ENCODE data around the gene APAF1. TPM values are rescaled to one million over a fixed set of nuclear protein-coding genes. Genes with fewer than 3 reads are reported as not detected.

The APAF1 gene
- total RNA-seq, 1 donor from 2014 or later, result 49.2 TPM

DNA sequence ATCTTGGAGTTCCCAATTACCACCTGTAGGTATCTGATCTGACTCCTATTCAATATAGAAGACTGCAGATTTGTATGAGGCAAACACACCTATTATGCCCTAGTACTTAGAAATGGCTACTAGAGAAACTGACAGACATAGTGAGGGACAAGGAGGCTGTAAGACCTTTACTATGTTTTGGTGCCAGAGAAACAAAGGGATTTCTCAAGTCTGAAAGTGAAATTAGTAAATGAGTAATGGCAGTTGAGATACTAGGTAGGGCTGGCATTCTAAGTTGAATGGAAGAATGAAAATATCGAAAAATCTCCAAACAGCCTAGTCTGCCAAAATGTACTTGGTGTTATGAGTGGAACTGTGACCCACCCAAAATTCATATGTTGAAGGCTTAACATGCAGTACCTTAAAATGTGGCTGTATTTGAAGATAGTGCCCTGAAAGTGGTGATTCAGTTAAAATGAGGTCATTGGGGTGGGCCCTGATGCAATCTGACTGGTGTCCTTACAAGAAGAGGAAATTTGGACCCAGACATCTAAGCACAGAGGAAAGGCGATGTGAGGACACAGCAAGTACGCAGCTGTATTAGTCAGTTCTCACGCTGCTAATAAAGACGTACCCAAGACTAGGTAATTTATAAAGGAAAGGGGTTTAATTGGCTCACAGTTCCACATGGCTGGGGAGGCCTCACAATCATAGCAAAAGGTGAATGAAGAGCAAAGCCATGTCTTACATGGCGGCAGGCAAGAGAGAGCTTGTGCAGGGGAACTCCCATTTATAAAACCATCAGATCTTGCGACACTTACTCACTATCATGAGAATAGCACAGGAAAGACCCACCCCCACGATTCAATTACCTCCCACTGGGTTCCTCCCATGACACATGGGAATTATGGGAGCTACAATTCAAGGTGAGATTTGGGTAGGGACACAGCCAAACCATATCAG, 127.0 kb downstream of the APAF1 start:
- TF ChIP-seq EZH2 (IDR thresholded peaks at IDR 0.05; ENCODE audit: insufficient read depth, low read length) (no peak), CTCF (IDR thresholded peaks at IDR 0.05; ENCODE audit: insufficient read depth, low read depth, low read length) (no peak)
- peaks cover 3% of the 10 kb centered on the region for H3K27me3 Mint-ChIP-seq (ENCODE audit: low read depth, unreplicated experiment)
- H3K4me3 Mint-ChIP-seq (ENCODE audit: unreplicated experiment), result no peak overlapping the region
- H3K9me3 Mint-ChIP-seq (ENCODE audit: unreplicated experiment), result no peaks in the 10 kb centered on the region
- Histone ChIP-seq H3K4me3 (ENCODE audit: insufficient read depth, low read depth, low read length) (no peak overlapping the region), H2AFZ (ENCODE audit: low read depth, low read length) (no peak overlapping the region), H3K27me3 (ENCODE audit: insufficient read depth, low read length) (no peaks in the 10 kb centered on the region), H3K9ac (ENCODE audit: low read length) (no peak overlapping the region), H3K27ac (ENCODE audit: low read depth, low read length) (no peak overlapping the region), H3K36me3 (ENCODE audit: insufficient read depth, low read length) (no peaks in the 10 kb centered on the region), H4K20me1 (ENCODE audit: insufficient read depth, low read length) (no peaks in the 10 kb centered on the region), H3K4me2 (ENCODE audit: low read length) (no peak overlapping the region), H3K79me2 (ENCODE audit: insufficient read depth, low read length) (no peaks in the 10 kb centered on the region), H3K4me1 (ENCODE audit: insufficient read depth, low read length) (no peaks in the 10 kb centered on the region), H3K9me3 (ENCODE audit: insufficient read depth, low read depth, low read length) (no peaks in the 10 kb centered on the region)
- DNase-seq (ENCODE audit: low read depth) (no peak), FAIRE-seq (no peak)
- no peak overlapping the region for H3K27ac Mint-ChIP-seq (ENCODE audit: unreplicated experiment)
- H3K4me1 Mint-ChIP-seq (ENCODE audit: low read depth, unreplicated experiment), result peaks cover 7% of the 10 kb centered on the region
- H3K36me3 Mint-ChIP-seq (ENCODE audit: low read depth, unreplicated experiment), result no peaks in the 10 kb centered on the region

GRCh38 chr12:98772818-98773217, 127.7 kb downstream of the APAF1 start:
- H3K27me3 ChIP-seq (ENCODE audit: insufficient read depth, low read length), result no peaks in the 10 kb centered on the region

More at GRCh38 chr12:98772818-98773217, 127.7 kb downstream of the APAF1 start:
- TF ChIP-seq EZH2 (IDR thresholded peaks at IDR 0.05; ENCODE audit: insufficient read depth, low read length) (no peak), CTCF (IDR thresholded peaks at IDR 0.05; ENCODE audit: insufficient read depth, low read depth, low read length) (no peak)
- H3K4me3 ChIP-seq (ENCODE audit: insufficient read depth, low read depth, low read length), result no peak overlapping the region
- H4K20me1 ChIP-seq (ENCODE audit: insufficient read depth, low read length), result no peaks in the 10 kb centered on the region
- no peaks in the 10 kb centered on the region for H3K4me1 ChIP-seq (ENCODE audit: insufficient read depth, low read length)
- no peaks in the 10 kb centered on the region for H3K36me3 ChIP-seq (ENCODE audit: insufficient read depth, low read length)
- H3K4me3 Mint-ChIP-seq (ENCODE audit: unreplicated experiment), result no peak overlapping the region
- no peak overlapping the region for H3K27ac ChIP-seq (ENCODE audit: low read depth, low read length)
- no peak overlapping the region for H3K9ac ChIP-seq (ENCODE audit: low read length)
- no peak overlapping the region for H2AFZ ChIP-seq (ENCODE audit: low read depth, low read length)
- FAIRE-seq (no peak), DNase-seq (ENCODE audit: low read depth) (no peak)
- H3K36me3 Mint-ChIP-seq (ENCODE audit: low read depth, unreplicated experiment), result no peaks in the 10 kb centered on the region
- peaks cover 3% of the 10 kb centered on the region for H3K27me3 Mint-ChIP-seq (ENCODE audit: low read depth, unreplicated experiment)
- H3K9me3 Mint-ChIP-seq (ENCODE audit: unreplicated experiment), result no peaks in the 10 kb centered on the region
- no peaks in the 10 kb centered on the region for H3K79me2 ChIP-seq (ENCODE audit: insufficient read depth, low read length)
- peaks cover 7% of the 10 kb centered on the region for H3K4me1 Mint-ChIP-seq (ENCODE audit: low read depth, unreplicated experiment)
- H3K9me3 ChIP-seq (ENCODE audit: insufficient read depth, low read depth, low read length), result no peaks in the 10 kb centered on the region
- H3K4me2 ChIP-seq (ENCODE audit: low read length), result no peak overlapping the region
- no peak overlapping the region for H3K27ac Mint-ChIP-seq (ENCODE audit: unreplicated experiment)

Measured in astrocyte (in vitro differentiated cells and primary cell).